Gastroesophageal sphincter (tissue), 2 donors: ENCODE data around the gene KLHL22.

Experiments
- EP300 ChIP-seq: sonication (generic); formaldehyde crosslinking; IDR thresholded peaks from one replicate; pipeline ENCODE4 v1.6.1; 2017; ENCODE audit warnings: antibody characterized with exemption, mild to moderate bottlenecking
- POLR2A ChIP-seq, 2 donors: fragments of 450-650 bp; IDR thresholded peaks; one replicate each; pipeline ENCODE4 v1.6.1; 2017; ENCODE audit warnings: antibody characterized with exemption in 2 of 2, mild to moderate bottlenecking in 2 of 2, moderate library complexity in 1 of 2
- POLR2AphosphoS5 ChIP-seq: sonication (generic); formaldehyde crosslinking; IDR thresholded peaks from one replicate; pipeline ENCODE4 v1.6.1; 2017; ENCODE audit warnings: antibody characterized with exemption

- no peak for TF ChIP-seq POLR2AphosphoS5
- TF ChIP-seq EP300 = no peak
- no peak for TF ChIP-seq POLR2A (IDR thresholded peaks at IDR 0.05)
These were observed 62.4 kb downstream of the KLHL22 start for GRCh38 chr22:20433191-20433590.
